A549 treated with GW870086 at 1 μM for 4 hours (cell line): ENCODE results near the gene RAB3GAP1. TPM values are rescaled to one million over a fixed set of nuclear protein-coding genes. Genes with fewer than 3 reads are reported as not detected.

ENCODE experiments used
- total RNA-seq: library from RNA; stranded (reverse); fragments of 200-300 nt; extraction: Qiagen RNA extraction; gene quantifications from 5 replicates; pipeline ENCODE4 v1.2.3, GENCODE V29; 2022; ENCODE audit warnings: low read depth

The RAB3GAP1 gene
- total RNA-seq: 24.0 to 29.0 TPM (median 26.7 TPM) in 5 replicates

GRCh38 chr2:135052042-135052876 lies at the start of gene RAB3GAP1:
Gene RAB3GAP1, plus strand, starts transcription at chr2:135052292. Its CDS starts 16 bp downstream, at chr2:135052308.

GRCh38 chr2:135047300-135047699 lies 4.8 kb upstream of the RAB3GAP1 start, which contains the start of gene MAP3K19:
Gene MAP3K19, minus strand, starts transcription at chr2:135047447. Its CDS starts 22,800 bp downstream, at chr2:135024647.

Other genes starting within 250 kb of the RAB3GAP1 start
- not detected in 5 replicates for gene ACMSD, start 213.7 kb upstream of the RAB3GAP1 start, total RNA-seq
- 7.9 to 10.7 TPM (median 9.7 TPM) in 5 replicates for gene CCNT2, start 133.5 kb upstream of the RAB3GAP1 start, total RNA-seq
- not detected in 5 replicates for gene MAP3K19, start 4.8 kb upstream of the RAB3GAP1 start, total RNA-seq